GM21737 (cell line): ENCODE data around the gene CREB5.

Experiments
- ATAC-seq: cut with Tn5 transposase; IDR thresholded peaks from one replicate; pipeline ENCODE4 v1.9.1; 2021; ENCODE audit warnings: mild to moderate bottlenecking, moderate library complexity; ENCODE audit not compliant: unreplicated experiment

CREB5 gene

DNA sequence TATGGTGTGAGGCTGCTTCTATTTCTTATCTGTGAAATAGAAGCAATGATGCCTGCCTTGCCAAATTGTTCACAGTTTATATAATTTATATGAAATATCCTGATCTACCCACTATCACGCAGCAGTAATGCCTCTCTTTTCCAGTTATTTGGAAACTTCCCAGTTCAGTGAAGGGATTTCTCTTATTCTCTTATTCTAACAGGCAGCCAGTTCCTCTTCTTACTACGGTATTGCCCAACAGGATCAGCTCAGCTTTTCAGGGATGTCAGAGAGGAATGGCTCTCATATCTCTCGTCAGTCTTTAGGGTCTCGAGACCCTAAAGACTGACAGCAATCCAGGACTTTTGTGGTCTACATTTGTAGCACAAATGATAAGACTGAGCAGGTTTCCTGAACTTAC, 215.6 kb downstream of the CREB5 start:
- ATAC-seq = no peak

DNA sequence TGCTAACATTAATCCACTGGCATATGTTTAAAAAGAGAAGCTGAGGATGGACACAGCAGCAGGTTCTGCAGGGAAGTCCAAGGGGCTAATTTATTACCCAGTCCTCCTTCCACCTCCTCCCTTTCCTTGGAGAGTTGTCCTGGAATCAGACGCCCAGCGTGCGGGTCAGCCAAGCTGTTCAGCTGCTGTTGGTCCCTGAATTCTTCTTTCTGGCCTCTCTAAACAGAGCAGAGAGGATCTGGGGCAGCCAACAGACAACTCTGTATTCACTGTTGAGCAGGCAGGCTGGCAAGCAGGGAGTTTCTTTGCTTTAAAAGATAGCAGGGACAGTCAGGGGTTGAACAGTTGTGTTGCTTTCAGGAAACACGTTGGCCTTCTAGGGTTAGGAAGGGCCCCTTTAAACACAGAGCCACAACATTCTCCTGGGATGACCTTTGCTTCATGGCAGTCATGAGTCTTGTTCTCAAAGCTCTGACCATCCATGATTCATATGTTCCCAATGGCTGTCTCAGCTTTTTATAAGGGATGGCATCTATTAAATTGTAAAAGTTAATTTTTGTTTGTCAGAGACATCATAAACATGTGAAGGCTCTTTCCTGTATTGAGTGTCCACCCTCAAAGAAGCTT, 217.0 kb downstream of the CREB5 start:
- ATAC-seq = no peak

DNA sequence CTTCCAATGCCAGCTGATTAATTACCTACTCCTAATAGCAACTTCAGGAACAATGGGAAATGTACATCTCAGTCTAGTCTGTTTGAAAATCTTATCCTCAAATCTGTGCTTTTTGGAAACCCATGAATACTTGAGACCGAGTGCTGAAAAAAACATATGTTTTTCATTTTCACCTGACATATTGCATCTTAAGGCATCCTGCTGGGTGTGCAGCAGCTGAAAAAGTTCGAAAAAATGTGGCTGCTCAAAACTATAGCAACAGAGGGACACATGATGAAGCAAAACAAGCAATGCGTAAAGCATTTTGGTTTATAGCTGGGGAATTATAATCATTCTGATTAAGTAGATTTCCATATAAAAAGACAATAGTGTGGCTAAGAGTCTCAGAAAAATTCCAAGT, 218.0 kb downstream of the CREB5 start:
- ATAC-seq = no peak

DNA sequence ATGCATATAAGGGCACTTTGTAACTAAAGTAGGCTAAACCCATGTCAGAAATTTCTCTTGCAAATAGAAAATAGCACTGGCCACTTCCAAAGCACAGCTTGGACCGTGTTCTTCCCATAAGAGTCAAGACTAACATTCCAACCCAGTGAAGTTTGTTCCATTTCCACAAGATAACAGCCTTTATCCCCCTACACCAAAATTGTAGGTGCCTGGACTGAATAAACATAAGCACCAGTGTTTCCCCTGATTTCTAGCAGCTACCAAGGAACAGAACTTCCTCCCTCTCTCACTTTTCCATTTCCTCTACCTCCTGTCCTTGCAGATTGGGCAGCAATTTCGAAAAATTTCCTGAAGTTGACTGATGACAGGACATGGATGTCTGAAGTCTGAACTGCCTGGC, 219.7 kb downstream of the CREB5 start:
- no peak for ATAC-seq

DNA sequence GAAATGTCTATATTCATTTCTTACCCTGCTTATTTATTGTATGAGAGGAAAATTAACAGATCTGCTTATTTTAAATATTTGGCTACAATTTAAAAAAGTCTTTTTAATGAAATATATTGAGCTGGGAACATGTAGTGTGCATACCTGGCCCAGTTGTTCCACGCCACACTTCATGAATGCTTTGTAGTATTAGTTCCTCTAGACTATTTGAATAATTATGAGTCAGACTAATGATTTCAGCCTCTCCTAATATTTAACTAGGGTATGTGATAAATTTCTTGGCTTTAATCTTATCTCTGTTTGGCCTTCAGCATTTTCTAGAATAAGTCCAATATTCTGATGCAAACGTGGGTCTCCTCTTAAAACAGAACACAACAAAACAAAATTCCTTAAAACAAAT, 226.6 kb downstream of the CREB5 start:
- ATAC-seq = no peak

DNA sequence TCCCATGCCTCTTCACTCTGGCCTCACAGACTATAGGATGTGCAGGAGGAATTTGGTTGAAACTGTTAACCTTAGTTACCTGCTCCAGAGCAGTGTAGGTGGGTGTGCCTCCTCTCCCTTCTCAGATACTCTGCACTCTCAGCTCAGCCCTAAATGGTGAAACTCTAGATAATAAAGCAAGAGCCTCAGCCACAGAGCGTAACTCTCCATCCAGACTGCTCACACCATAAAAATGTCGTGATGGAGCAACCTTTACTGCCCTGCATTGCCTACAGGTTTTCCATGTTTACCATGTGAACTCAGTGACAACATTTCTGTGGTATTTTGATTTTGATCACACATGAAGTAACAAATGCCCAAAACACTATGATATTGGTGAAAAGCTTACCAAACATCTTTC, 227.7 kb downstream of the CREB5 start:
- ATAC-seq = no peak

DNA sequence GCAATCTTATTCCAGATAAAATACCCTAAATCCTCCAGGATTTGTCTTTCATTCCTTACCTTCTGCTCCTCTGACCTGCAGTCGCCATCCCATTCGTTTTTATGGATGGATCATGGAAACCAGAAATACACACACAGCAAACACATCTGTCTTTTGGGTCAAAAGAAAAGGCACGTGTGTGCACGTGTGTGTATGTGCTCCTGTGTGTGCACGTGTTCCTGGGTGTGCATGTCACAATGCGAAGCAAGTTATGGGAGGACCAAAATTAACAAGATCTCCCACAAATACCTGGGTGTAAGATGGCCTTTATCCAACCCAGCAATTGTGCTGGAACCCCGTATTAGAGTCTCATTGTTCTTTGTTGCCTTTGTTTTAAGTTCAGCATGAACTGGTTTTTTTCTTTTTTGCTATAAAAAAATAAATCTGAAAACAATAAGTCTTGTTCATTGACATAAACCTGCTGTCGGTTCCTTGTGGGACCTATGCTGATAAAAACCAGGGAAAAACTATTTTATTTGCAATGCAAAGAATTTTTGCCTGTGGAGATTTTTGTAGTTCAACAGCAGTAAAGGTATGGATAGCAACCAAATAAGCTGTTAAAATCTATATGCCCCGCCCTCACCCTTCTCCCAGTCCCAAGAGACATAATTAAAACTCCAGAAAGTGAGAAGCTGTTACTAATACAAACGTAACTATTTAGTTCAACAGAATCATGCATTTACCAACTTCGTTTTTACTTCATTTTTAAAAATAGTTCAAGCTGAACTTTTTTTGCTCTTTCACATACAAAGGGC, 229.6 kb downstream of the CREB5 start:
- ATAC-seq = no peak

DNA sequence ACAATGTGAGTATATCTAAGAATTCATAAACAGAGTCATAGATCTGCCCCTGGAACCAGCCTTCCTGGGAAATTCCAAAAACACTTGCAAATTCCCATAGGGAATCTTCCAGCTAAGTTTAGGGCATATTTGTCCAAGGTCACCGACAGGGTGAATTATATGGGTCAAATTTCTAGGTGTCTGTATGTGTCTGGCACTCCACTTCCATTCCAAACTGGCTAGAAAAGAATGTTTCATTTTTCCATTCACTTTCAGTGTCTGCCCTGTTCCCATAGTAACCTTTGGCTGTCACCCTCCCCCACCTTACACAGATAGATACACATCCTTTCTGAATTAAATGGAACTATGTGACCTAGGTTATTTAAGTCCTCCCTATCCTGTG, 230.9 kb downstream of the CREB5 start:
- no peak for ATAC-seq

DNA sequence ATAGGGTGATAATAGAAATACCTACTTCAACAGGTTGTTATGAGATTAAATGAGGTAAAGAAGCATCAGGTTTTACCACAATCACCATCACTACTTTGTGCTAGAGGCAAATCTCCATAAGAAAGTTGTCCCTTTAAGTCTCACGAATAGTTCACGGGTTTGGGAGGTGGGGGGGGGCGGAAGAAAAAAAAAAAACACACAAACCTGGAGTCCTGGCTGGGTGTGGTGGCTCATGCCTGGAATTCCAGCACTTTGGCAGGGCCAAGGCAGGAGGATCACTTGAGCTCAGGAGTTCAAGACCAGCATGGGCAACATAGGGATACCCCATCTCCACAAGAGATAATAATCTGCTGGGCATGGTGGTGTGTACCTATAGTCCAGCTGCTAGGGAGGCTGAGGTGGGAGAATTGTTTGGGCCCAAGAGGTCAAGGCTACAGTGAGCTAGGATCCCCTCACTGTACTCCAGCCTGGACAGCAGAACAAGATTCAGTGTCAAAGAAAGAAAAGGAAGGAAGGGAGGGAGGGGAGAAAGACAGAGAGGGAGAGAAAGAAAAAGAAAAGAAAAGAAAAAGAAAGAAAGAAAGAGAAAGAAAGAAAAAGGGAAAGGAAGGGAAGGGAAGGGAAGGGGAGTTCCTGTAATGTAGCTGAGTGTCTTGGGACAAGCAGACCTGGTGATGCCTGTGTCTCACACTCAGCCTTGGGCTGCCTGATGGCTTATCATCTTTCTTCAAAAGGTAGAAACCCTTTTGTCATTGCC, 231.4 kb downstream of the CREB5 start:
- no peak for ATAC-seq

DNA sequence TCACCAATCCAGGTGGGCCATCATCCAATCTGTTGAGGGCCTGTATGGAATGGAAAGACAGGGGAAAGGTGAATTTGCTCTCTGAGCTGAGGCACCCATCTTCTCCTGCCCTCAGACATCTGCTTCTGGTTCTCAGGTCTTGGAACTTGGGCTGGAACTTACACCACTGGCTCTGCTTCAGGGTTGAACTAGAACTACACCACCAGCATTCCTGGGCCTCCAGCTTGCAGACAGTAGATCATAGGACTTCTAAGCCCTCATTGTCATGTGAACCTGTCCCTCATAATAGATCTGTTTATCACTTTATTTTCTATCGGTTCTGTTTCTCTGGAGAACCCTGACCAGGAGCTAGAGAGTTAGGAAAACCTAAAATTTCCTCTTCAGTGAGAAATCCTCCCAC, 233.5 kb downstream of the CREB5 start:
- ATAC-seq = no peak

DNA sequence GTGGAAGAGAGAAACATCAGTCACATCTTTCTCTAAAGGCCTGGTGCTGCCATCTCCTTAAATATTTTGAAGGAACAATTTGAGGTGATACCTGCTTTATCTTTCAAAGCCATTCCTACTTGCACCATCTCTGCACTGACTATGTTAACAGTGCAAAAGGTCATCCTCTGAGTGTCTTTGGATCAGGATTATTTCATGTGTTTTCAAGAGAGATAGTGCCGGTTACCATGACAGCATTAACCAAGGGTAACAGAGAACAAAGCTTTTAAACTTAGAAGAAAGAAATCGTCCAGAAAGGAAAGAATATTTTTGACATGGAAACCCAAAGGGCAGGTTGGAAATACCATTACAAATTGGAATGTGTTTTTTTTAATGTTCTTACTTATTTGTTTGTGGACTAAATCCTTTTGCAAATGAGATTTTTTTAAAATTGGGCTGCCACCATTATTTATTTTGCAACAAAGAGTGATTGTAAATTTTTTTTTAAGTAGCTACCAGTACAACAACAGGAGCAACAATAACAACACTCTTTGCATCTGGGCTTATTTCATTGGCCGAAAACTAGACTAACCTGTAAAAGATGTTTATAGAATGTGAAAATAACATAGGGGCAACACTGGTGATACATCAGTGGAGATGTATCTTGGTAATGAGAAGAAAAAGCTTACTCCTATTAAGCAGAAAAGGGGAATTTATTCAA, 234.2 kb downstream of the CREB5 start:
- no peak for ATAC-seq

DNA sequence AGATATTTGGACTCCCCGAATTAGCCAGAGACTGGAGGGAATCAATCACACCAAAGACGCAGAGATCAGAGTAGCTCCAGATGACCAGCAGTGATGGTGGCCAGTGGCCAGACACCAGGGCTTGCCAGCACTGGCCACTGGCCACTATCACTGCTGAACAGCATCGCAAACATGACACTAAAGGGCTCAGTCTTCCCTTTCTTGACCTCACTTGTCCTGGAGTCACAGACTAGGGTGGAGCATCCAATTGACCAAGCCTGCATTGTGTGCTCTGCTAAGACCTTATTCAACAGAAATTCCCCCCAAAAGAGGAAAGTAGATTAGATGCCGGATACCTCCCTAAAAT, 234.7 kb downstream of the CREB5 start:
- ATAC-seq = no peak

DNA sequence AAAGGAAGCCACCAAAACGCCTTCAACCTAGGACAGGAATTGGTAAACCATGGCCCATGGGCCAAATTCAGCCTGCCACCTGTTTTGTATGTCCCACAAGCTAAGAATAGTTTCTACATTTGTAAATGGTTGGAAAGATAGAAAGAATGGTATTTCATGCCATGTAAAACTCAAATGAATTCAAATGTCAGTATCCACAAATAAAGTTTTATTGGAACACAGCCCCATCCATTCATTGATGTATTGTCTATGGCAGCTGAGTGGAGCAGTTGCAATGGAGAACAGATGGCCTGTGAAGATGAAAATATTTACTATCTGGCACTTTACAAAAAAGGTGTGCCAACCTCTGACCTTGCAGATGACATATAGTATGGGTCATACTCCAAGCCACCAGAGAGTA, 236.9 kb downstream of the CREB5 start:
- ATAC-seq = no peak

DNA sequence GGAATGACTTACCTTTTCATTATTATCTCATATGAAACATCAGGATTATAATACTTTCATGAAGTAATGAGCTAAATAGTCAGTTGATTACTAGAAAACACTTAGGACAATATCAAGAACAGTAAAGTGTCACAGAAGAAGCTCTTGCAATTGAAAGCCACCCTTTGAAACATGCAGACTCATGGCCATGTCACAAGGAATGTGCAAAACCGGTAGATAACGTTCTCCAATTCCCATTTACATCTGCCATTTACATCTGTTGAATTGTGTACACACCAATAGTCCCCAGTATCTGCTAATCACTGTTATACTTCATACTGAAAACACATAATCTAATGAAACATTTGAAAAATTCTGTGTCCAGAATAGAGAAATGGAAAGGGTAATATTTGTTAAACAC, 237.5 kb downstream of the CREB5 start:
- ATAC-seq = no peak

DNA sequence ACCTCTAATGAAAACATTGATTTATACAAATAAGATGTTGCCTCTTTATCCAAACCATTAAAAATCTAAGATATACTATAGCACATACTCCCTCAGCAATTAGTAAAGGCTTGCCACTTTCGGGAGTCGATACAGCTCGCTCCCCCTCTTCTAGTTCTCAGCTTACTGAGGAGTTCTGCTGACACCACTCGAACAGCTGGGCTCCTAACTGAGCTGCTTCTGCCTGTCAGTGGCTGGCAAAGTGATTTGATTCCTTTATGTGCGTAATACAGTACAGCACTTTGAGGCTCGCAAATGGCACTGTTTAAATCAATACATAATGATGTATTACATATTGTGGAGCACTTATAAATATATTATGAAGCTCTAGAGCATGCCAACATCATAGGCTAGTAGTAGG, 241.8 kb downstream of the CREB5 start:
- ATAC-seq = no peak

DNA sequence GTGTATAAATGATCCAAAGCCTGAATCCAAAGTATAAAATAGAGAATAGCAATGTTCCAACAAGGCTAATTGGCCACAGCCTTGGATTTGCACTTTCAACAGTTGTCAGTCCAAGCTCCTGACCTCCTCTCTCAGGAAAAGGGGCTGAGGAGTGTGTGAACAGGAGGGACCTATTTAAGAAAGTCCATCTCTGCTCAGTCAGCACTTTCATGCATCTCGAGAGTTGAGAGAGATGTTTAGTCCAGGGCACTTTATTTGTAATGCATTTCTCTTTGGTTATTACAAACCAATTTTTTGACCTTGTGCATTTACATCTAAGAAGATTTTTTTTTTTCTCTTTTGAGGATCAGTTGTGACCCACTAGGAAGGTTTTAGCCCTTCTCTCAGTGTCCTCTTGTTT, 244.2 kb downstream of the CREB5 start:
- no peak for ATAC-seq

DNA sequence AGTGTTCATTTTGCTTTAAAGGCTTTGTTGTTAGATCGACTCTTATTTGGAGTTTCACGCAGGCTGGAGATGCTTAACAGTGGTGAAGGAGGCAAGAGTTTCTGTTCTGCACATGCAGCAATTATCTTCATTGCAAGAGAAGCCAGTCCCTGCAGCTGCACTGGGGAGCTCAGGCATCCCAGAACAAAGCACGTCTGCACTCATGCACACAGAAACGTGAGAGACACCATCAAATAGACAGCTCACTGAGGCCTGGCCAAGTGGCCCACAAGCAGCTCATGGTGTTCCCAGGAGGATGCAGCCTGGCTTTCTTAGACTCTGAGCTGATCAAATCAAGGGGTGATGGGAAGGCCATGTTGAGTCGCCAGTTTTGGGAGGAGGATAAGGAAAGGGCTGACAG, 246.1 kb downstream of the CREB5 start:
- ATAC-seq = no peak

DNA sequence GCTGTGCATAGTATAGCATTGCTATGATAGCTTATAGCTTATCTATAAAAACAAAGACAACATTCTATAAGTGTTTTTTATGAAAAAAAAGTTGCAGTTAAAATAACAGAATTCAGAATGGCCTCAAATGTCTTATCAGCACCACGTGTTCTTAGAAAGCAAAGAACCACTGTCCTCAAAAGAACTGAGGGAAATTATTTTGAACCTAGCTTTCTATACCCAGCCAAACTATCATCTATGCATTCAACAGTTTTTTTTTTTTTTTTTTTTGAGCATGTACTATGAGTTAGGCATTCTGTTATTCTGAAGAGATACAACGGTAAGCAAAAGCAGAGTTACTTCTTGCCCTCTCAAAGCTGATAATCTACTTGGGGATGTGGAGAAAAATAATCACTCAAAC, 247.8 kb downstream of the CREB5 start:
- no peak for ATAC-seq

DNA sequence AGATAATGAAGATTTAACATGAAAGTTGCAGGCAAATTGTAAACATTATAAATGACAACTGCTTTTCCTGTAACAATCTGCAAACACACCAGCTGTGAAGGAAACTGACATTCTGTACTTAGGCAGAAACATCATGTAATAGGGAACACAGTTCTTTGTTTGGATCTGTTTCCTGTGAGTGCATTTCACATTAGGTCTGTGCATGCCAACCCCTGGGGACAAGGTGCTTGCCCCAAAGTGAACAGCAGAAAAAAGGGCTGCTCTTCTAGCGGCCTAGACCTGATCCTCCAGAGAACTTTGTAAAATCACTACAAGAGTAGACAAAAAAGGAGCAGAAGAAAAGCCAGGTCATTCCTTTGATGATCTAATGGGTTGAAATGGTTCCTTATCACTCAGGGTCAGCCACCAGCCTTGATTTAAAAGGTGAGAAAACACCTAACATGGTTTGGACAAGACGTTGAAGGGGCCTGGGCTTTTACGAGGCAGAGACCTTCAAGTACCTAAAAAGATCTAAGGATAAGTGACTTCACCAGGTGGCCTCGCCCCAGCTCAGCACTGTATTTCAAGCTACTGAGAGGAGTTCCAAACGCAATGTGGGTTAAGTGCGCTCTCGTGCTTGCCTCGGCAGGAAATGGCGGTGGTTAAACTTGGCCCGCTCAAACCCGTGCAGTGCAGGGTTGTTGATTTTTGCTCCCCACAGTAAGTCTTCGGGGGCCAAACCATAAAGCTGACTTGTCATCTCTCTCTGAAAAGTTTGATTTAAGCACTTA, 249.7 kb downstream of the CREB5 start:
- ATAC-seq = no peak

DNA sequence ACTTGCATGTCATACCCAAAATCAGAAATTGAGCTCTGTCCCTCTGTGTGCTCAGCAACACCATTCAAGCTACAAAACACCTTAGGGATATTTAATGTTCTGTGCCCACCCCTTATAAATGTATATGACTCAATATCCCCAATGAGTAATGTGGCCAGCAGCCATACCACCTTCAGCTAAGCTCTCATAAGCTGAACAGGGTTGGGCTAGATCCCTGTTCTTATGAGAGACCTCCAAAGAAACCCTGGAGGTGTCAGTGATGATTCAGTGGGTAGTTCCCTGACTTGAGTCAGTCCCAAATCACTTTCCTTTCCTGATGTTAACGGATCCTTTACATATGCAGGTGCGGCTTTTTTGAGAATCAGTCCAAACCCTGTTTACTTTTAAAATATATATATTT, 253.8 kb downstream of the CREB5 start:
- no peak for ATAC-seq

DNA sequence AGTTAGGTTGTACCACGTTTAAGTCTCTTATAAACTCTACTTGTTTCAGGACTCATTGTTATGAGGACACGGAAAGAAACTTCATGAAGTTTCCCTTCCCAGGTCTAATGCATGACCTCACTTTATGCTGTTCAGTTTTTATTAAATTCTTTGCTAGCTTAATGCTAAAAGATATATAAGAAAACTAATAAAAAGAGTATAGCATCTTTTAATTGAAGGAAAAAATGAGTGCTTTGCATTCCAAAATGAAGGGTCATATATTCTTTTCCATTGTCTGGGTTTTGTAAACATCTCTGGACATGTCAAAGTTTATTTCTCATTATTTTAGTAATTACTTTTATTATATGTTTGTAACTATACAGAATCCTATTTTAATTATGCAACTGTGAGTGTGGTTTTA, 255.8 kb downstream of the CREB5 start:
- no peak for ATAC-seq
